Endodermal cell (in vitro differentiated cells): ENCODE results near the gene DNAH5. TPM values are rescaled to one million over a fixed set of nuclear protein-coding genes. Genes with fewer than 3 reads are reported as not detected.
A peak's percentile ranks its signal among the peaks of the same experiment; 100 is the strongest.

ENCODE experiments used
- DNase-seq: peaks from one replicate; pipeline ENCODE4 v3.0.0-alpha.2; 2017
- H3K27ac ChIP-seq: 2 replicates; pipeline ENCODE4 v1.5.1; 2013; ENCODE audit warnings: mild to moderate bottlenecking, low read depth, low read length, moderate library complexity
- H3K27me3 ChIP-seq: 2 replicates; pipeline ENCODE4 v1.6.1; 2013; ENCODE audit warnings: mild to moderate bottlenecking, low read length, moderate library complexity; ENCODE audit not compliant: insufficient read depth, control insufficient read depth, poor library complexity, severe bottlenecking
- H3K36me3 ChIP-seq: 2 replicates; pipeline ENCODE4 v1.7.0; 2013; ENCODE audit warnings: mild to moderate bottlenecking, low read length, moderate library complexity; ENCODE audit not compliant: control insufficient read depth, insufficient read depth
- H3K4me1 ChIP-seq: one replicate; pipeline ENCODE4 v1.7.0; 2013; ENCODE audit warnings: low read length; ENCODE audit not compliant: control insufficient read depth, insufficient read depth
- H3K4me3 ChIP-seq: 2 replicates; pipeline ENCODE4 v1.5.1; 2013; ENCODE audit warnings: mild to moderate bottlenecking, low read length, moderate library complexity
- H3K9ac ChIP-seq: 2 replicates; pipeline ENCODE4 v1.6.1; 2013; ENCODE audit warnings: mild to moderate bottlenecking, low read length, moderate library complexity; ENCODE audit not compliant: poor library complexity, severe bottlenecking; ENCODE audit errors: extremely low read depth
- H3K9me3 ChIP-seq: 2 replicates; pipeline ENCODE4 v1.6.1; 2013; ENCODE audit warnings: mild to moderate bottlenecking, low read length, moderate library complexity; ENCODE audit not compliant: control insufficient read depth
- H3K27ac Mint-ChIP-seq: 2 replicates; pipeline ENCODE4 v1.8.0; 2020; ENCODE audit warnings: mixed read lengths
- H3K27me3 Mint-ChIP-seq: 2 replicates; pipeline ENCODE4 v1.8.0; 2021; ENCODE audit warnings: mild to moderate bottlenecking, mixed read lengths; ENCODE audit not compliant: insufficient read depth
- H3K36me3 Mint-ChIP-seq: 2 replicates; pipeline ENCODE4 v1.8.0; 2020; ENCODE audit warnings: low read depth, mixed read lengths
- H3K4me1 Mint-ChIP-seq: 2 replicates; pipeline ENCODE4 v1.8.0; 2020; ENCODE audit warnings: mixed read lengths
- H3K4me3 Mint-ChIP-seq: 2 replicates; pipeline ENCODE4 v1.8.0; 2020; ENCODE audit warnings: mild to moderate bottlenecking, moderate library complexity, mixed read lengths
- H3K9me3 Mint-ChIP-seq: 2 replicates; pipeline ENCODE4 v1.8.0; 2020; ENCODE audit warnings: mild to moderate bottlenecking, mixed read lengths
- CTCF ChIP-seq: fragments of 200-600 bp; sonication (generic); conservative IDR thresholded peaks from 2 replicates; pipeline ENCODE4 v1.5.0; 2021; ENCODE audit warnings: antibody characterized with exemption, mild to moderate bottlenecking
- WGBS, 2 experiments: methylation state at CpG; one replicate each; pipeline versions ENCODE4 v1.1.5 to v1.1.7; 2013; ENCODE audit warnings: missing lambda C conversion rate in 2 of 2, mixed read lengths in 1 of 2; ENCODE audit not compliant: insufficient coverage in 1 of 2, insufficient read length in 1 of 2; 5-methylcytosine and 5-hydroxymethylcytosine counted together
- total RNA-seq, 2 donors: library from RNA; stranded (reverse); fragmentation: NEBNext Ultra II Directional in 1 of 2; extraction: Animal tissue kit (Norgen Biotek cat#: 25700) in 1 of 2; gene quantifications; 2 replicates in 1 of 2; 3 replicates in 1 of 2; pipeline ENCODE4 v1.2.1, GENCODE V29; 2021

DNAH5 gene
- total RNA-seq, 2 donors from 2014 or later, result 0.84 to 1.8 TPM

- Mint-ChIP-seq H3K4me3 (no peak overlapping the region), H3K9me3 (peaks cover 5% of the 10 kb centered on the region), H3K27ac (no peak overlapping the region), H3K4me1 (peaks cover 3% of the 10 kb centered on the region), H3K36me3 (no peaks in the 10 kb centered on the region), H3K27me3 (peaks cover 3% of the 10 kb centered on the region)
- H3K36me3 ChIP-seq, result no peaks in the 10 kb centered on the region
- no peaks in the 10 kb centered on the region for H3K27me3 ChIP-seq
- H3K4me3 ChIP-seq, result no peak overlapping the region
- DNase-seq, result no peak
- no peak overlapping the region for H3K9ac ChIP-seq
- TF ChIP-seq CTCF, result no peak
- WGBS, 2 experiments, result 98 to 100% methylated on average over 1 to 6 of the region's 6 CpGs
- H3K27ac ChIP-seq, result no peak overlapping the region
- no peaks in the 10 kb centered on the region for H3K9me3 ChIP-seq
- no peaks in the 10 kb centered on the region for H3K4me1 ChIP-seq
These were observed 29.2 kb upstream of the DNAH5 start for GRCh38 chr5:13973724-13974123.

GRCh38 chr5:13972029-13972428 is 27.5 kb upstream of the DNAH5 start:
- H3K4me1 Mint-ChIP-seq, result peaks cover 3% of the 10 kb centered on the region
- H3K4me3 Mint-ChIP-seq, result no peak overlapping the region
- no peaks in the 10 kb centered on the region for H3K4me1 ChIP-seq
- no peak overlapping the region for H3K4me3 ChIP-seq
- peaks cover 13% of the 10 kb centered on the region for H3K9me3 Mint-ChIP-seq
- H3K9ac ChIP-seq, result no peak overlapping the region
- H3K36me3 Mint-ChIP-seq, result no peaks in the 10 kb centered on the region
- peak overlapping the region; percentile 50 for H3K27ac Mint-ChIP-seq
- WGBS, 2 experiments, result 89 to 94% methylated on average over 6 to 7 of the region's 7 CpGs
- DNase-seq, result no peak
- H3K9me3 ChIP-seq, result no peaks in the 10 kb centered on the region
- no peaks in the 10 kb centered on the region for H3K36me3 ChIP-seq
- no peak for TF ChIP-seq CTCF
- no peak overlapping the region for H3K27ac ChIP-seq
- H3K27me3 Mint-ChIP-seq, result peaks cover 5% of the 10 kb centered on the region
- no peaks in the 10 kb centered on the region for H3K27me3 ChIP-seq

- H3K9me3 ChIP-seq, result no peaks in the 10 kb centered on the region
- no peaks in the 10 kb centered on the region for H3K4me1 ChIP-seq
- no peaks in the 10 kb centered on the region for H3K27me3 ChIP-seq
- DNase-seq, result peak; percentile 71
- Mint-ChIP-seq H3K27ac (no peak overlapping the region), H3K4me3 (no peak overlapping the region), H3K27me3 (peaks cover 2% of the 10 kb centered on the region), H3K9me3 (no peaks in the 10 kb centered on the region), H3K4me1 (no peaks in the 10 kb centered on the region), H3K36me3 (no peaks in the 10 kb centered on the region)
- no peak overlapping the region for H3K9ac ChIP-seq
- peak; percentile 92 for TF ChIP-seq CTCF
- no peak overlapping the region for H3K4me3 ChIP-seq
- no peak overlapping the region for H3K27ac ChIP-seq
- H3K36me3 ChIP-seq, result no peaks in the 10 kb centered on the region
These were observed 12.7 kb upstream of the DNAH5 start for GRCh38 chr5:13957032-13957645.
